Type B pancreatic cell (in vitro differentiated cells): ENCODE results near the gene SKP1. TPM values are rescaled to one million over a fixed set of nuclear protein-coding genes. Genes with fewer than 3 reads are reported as not detected.

Experiments
- DNase-seq: peaks from one replicate; pipeline ENCODE4 v3.0.0; 2021; ENCODE audit warnings: mixed read lengths; ENCODE audit not compliant: unreplicated experiment; ENCODE audit errors: extremely low spot score
- H3K27ac Mint-ChIP-seq: 2 replicates; pipeline ENCODE4 v1.8.0; 2021; ENCODE audit warnings: mild to moderate bottlenecking, mixed read lengths
- H3K27me3 Mint-ChIP-seq: 2 replicates; pipeline ENCODE4 v1.8.0; 2021; ENCODE audit warnings: mixed read lengths
- H3K36me3 Mint-ChIP-seq: 2 replicates; pipeline ENCODE4 v1.8.0; 2021; ENCODE audit warnings: mixed read lengths
- H3K4me1 Mint-ChIP-seq: one replicate; pipeline ENCODE4 v1.8.0; 2021; ENCODE audit warnings: mixed read lengths; ENCODE audit not compliant: unreplicated experiment
- H3K4me3 Mint-ChIP-seq: 2 replicates; pipeline ENCODE4 v1.8.0; 2021; ENCODE audit warnings: mild to moderate bottlenecking, mixed read lengths
- H3K9me3 Mint-ChIP-seq: 2 replicates; pipeline ENCODE4 v1.8.0; 2021; ENCODE audit warnings: mixed read lengths
- CTCF ChIP-seq: fragments of 200-600 bp; sonication (generic); conservative IDR thresholded peaks from 2 replicates; pipeline ENCODE4 v1.5.0; 2021; ENCODE audit warnings: antibody characterized with exemption, mild to moderate bottlenecking
- total RNA-seq: library from RNA; stranded (reverse); gene quantifications from 2 replicates; pipeline ENCODE4 v1.2.1, GENCODE V29; 2021; ENCODE audit warnings: low replicate concordance

SKP1 gene
- total RNA-seq, 1 donor from 2014 or later = 332 TPM

GRCh38 chr5:134107779-134108178 is 69.0 kb downstream of the SKP1 start:
- no peak for DNase-seq
- Mint-ChIP-seq H3K4me1 (no peaks in the 10 kb centered on the region), H3K4me3 (no peak overlapping the region), H3K27me3 (peaks cover 26% of the 10 kb centered on the region), H3K36me3 (no peaks in the 10 kb centered on the region), H3K9me3 (no peaks in the 10 kb centered on the region), H3K27ac (no peak overlapping the region)
- no peak for TF ChIP-seq CTCF

- H3K4me3 Mint-ChIP-seq = no peak overlapping the region
- no peak for TF ChIP-seq CTCF
- H3K9me3 Mint-ChIP-seq = no peaks in the 10 kb centered on the region
Measured at GRCh38 chr5:134106991-134107701, 69.6 kb downstream of the SKP1 start.

GRCh38 chr5:134103998-134104654 is 72.6 kb downstream of the SKP1 start:
- Mint-ChIP-seq H3K9me3 (no peaks in the 10 kb centered on the region), H3K27ac (no peak overlapping the region), H3K36me3 (no peaks in the 10 kb centered on the region), H3K27me3 (peaks cover 6% of the 10 kb centered on the region), H3K4me1 (peaks cover 8% of the 10 kb centered on the region), H3K4me3 (no peak overlapping the region)
- no peak for TF ChIP-seq CTCF
- DNase-seq = no peak

More at GRCh38 chr5:134106991-134107701, 69.6 kb downstream of the SKP1 start:
- Mint-ChIP-seq H3K36me3 (no peaks in the 10 kb centered on the region), H3K27me3 (peaks cover 20% of the 10 kb centered on the region), H3K4me1 (no peaks in the 10 kb centered on the region), H3K27ac (no peak overlapping the region)
- DNase-seq = no peak

- H3K27me3 Mint-ChIP-seq = peaks cover 6% of the 10 kb centered on the region
- no peak for TF ChIP-seq CTCF
- H3K27ac Mint-ChIP-seq = no peak overlapping the region
- H3K9me3 Mint-ChIP-seq = no peaks in the 10 kb centered on the region
- no peaks in the 10 kb centered on the region for H3K36me3 Mint-ChIP-seq
- no peak overlapping the region for H3K4me3 Mint-ChIP-seq
- H3K4me1 Mint-ChIP-seq = peaks cover 8% of the 10 kb centered on the region
- DNase-seq = no peak
Measured at GRCh38 chr5:134103397-134103796, 73.4 kb downstream of the SKP1 start.

- Mint-ChIP-seq H3K36me3 (no peaks in the 10 kb centered on the region), H3K4me3 (no peak overlapping the region), H3K27ac (no peak overlapping the region), H3K27me3 (peaks cover 2% of the 10 kb centered on the region), H3K9me3 (no peaks in the 10 kb centered on the region), H3K4me1 (peaks cover 16% of the 10 kb centered on the region)
- no peak for DNase-seq
- peak; percentile 91 for TF ChIP-seq CTCF
Measured at GRCh38 chr5:134101686-134102439, 74.9 kb downstream of the SKP1 start.
